ENCODE results near the gene NID2. TPM values are rescaled to one million over a fixed set of nuclear protein-coding genes. Genes with fewer than 3 reads are reported as not detected.

NID2 gene
- total RNA-seq, 1 experiment from 2014 or later = 6.6 TPM

DNA sequence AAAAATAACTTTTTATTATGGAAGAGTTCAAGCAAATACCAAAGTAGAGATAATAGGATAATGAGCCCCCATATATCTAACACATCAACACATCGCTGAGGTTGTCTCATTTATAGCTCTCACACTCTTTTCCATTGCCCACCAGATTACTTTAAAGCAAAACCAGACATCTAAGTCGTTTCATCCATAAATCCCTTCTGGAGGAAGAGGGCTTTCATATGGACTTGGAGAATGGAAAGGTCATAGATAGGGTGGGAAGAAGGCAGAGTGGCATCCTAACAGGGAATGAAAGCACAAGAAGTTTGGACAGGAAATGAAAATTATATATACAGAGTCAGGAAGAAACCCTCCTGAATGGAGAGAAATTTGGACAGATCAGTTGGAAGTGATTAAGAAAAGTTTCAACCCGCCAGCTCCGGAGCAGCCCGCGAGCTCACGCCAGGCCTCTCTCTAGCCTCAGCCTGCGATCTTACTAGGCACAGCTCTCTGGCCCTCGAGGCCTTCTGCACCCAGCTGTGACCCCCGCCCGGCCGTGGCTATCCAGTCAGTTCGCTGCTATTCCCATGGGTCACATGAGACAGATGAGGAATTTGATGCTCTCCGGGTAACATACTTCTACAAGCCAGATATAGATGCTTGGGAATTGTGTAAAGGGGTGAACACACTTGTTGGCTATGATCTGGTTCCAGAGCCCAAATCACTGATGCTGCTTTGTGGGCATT, 48.4 kb upstream of the NID2 start:
- H4K91ac ChIP-seq (ENCODE audit: insufficient read length, low read depth, low read length) = no peak overlapping the region
- no peak overlapping the region for H3K4me2 ChIP-seq (ENCODE audit: insufficient read depth, insufficient read length, low read length)
- H3K14ac ChIP-seq (ENCODE audit: insufficient read depth, low read length) = no peak overlapping the region
- H2BK5ac ChIP-seq (ENCODE audit: insufficient read length, low read length) = no peak overlapping the region
- no peak overlapping the region for H3K27ac ChIP-seq (ENCODE audit: insufficient read length, low read depth, low read length)
- H3K27me3 ChIP-seq (ENCODE audit: insufficient read depth, low read length) = no peaks in the 10 kb centered on the region
- H2BK12ac ChIP-seq (ENCODE audit: insufficient read length, low read depth, low read length) = no peak overlapping the region
- H2AK5ac ChIP-seq (ENCODE audit: insufficient read length, low read length) = no peak overlapping the region
- no CpG with 5 or more reads among the region's 14 CpGs for WGBS (ENCODE audit: extremely low coverage, insufficient read length, low lambda C conversion rate)
- no peak overlapping the region for H2AFZ ChIP-seq (ENCODE audit: low read length)
- H3K9me3 ChIP-seq (ENCODE audit: control insufficient read depth, low read depth, low read length) = no peaks in the 10 kb centered on the region
- no peaks in the 10 kb centered on the region for H3K23me2 ChIP-seq (ENCODE audit: insufficient read length, low read depth, low read length, poor library complexity, severe bottlenecking)
- H3K56ac ChIP-seq (ENCODE audit: insufficient read length, low read depth, low read length) = no peak overlapping the region
- Mint-ChIP-seq H3K27me3 (ENCODE audit: low read depth) (no peaks in the 10 kb centered on the region; the same call in 1 of the 2 replicates), H3K4me3 (no peak overlapping the region), H3K36me3 (ENCODE audit: insufficient read depth in 1 of 3, low read depth in 3 of 3) (no peaks in the 10 kb centered on the region), H3K27ac (no peak overlapping the region), H3K4me1 (no peaks in the 10 kb centered on the region; a peak in 1 of 4 replicates), H3K9me3 (no peaks in the 10 kb centered on the region; a peak in 1 of 5 replicates)
- H3K79me1 ChIP-seq (ENCODE audit: insufficient read depth, low read depth, low read length, poor library complexity, severe bottlenecking) = no peaks in the 10 kb centered on the region
- TF ChIP-seq CTCF (conservative IDR thresholded peaks at IDR 0.05) = no peak
- H2BK15ac ChIP-seq (ENCODE audit: low read depth, low read length) = no peak overlapping the region
- H4K8ac ChIP-seq (replicated peaks; ENCODE audit: insufficient read length, low read depth, low read length) = no peak overlapping the region
- H3K79me2 ChIP-seq (ENCODE audit: insufficient read depth, low read length) = no peaks in the 10 kb centered on the region
- no peak overlapping the region for H2BK20ac ChIP-seq (ENCODE audit: low read depth, low read length, poor library complexity, severe bottlenecking)
- no peak overlapping the region for H3K23ac ChIP-seq (ENCODE audit: insufficient read length, low read depth, low read length)
- no peak overlapping the region for H3K9ac ChIP-seq (ENCODE audit: extremely low read depth, insufficient read length, low read length)
- no peak for DNase-seq
- H4K20me1 ChIP-seq (ENCODE audit: control insufficient read depth, insufficient read depth, insufficient read length) = no peaks in the 10 kb centered on the region
- no peak overlapping the region for H3T11ph ChIP-seq (ENCODE audit: low read length)
- H4K5ac ChIP-seq (ENCODE audit: insufficient read length, low read depth, low read length) = no peak overlapping the region
- no peak overlapping the region for H3K18ac ChIP-seq (ENCODE audit: insufficient read length, low read depth, low read length)
- H2BK120ac ChIP-seq (ENCODE audit: low read depth, low read length, poor library complexity, severe bottlenecking) = no peak overlapping the region
- H3K4ac ChIP-seq (ENCODE audit: low read depth, low read length) = no peak overlapping the region
- no peaks in the 10 kb centered on the region for H3K4me1 ChIP-seq (ENCODE audit: insufficient read depth, low read length)

Data from H9 (cell line).